ENCODE results near the gene RUNX2. TPM values are rescaled to one million over a fixed set of nuclear protein-coding genes. Genes with fewer than 3 reads are reported as not detected.

Gene RUNX2
- total and polyA plus RNA-seq, 9 of the 15 experiments (the other 6 are each of a cell fraction or from before 2014, with no cell fraction given), result 0.29 to 1.00 (median 0.43) TPM

DNA sequence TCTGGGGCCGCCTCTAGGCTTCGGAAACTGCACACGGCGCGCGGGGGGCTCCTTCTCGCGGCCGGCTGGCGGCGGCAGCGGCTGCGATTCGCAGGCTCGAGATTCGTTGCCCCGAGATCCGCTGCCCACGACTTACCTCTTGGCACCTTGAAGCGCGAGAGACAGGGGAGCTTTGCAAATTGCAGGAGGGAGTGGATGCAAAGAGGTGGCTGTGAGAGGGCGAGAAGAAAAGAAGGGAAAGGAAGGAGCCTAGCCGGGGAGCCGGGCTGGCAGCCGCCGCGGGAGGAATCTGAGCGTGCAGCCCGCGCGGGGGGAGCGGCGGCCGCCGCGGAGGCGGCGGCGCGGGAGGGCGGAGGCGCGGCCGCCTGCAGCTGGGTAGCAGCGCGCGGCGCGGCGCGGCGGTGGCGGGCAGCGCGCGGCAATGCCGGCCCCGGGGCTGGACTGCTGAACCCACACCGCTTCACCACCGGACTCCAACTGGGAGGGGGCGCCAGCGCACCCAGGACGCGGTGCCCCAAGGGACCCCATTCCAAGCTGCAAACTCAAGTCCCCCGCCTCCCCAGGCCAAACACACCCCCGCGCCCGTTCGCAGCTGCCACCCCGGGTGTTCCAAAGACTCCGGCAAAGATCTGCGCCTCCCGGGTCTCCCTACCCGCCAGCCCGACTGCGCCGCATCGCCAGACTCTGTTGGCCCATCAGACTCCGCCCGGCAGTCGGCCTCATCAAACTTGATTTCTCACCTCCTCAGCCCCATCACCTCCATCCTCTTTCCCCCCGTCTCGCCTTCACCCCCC is 93.8 kb downstream of the RUNX2 start (continued):
- TF ChIP-seq ZZZ3 (IDR thresholded peaks at IDR 0.05) (no peak), ZNF217 (CRISPR knock-in tag; IDR thresholded peaks at IDR 0.05) (no peak), SREBF2 (CRISPR knock-in tag; IDR thresholded peaks at IDR 0.05) (no peak), GABPB2 (CRISPR knock-in tag; conservative IDR thresholded peaks at IDR 0.05) (no peak), ZNF695 (CRISPR knock-in tag; IDR thresholded peaks at IDR 0.05) (no peak), RAD51 (IDR thresholded peaks at IDR 0.05; ENCODE audit: borderline replicate concordance, low read depth) (no peak), SNAPC5 (CRISPR knock-in tag; IDR thresholded peaks at IDR 0.05) (no peak), BRD9 (IDR thresholded peaks at IDR 0.05; ENCODE audit: low read depth, partially characterized antibody) (no peak), PHF21A (IDR thresholded peaks at IDR 0.05; ENCODE audit: borderline replicate concordance, low read depth) (no peak), CBX2 (IDR thresholded peaks at IDR 0.05; ENCODE audit: insufficient read depth, low read length, poor library complexity, severe bottlenecking) (no peak), NFYB (IDR thresholded peaks at IDR 0.05; ENCODE audit: extremely low read depth, insufficient read length) (no peak), TEAD4 (IDR thresholded peaks at IDR 0.05; ENCODE audit: low read length) (no peak), TEAD4 (CRISPR knock-in tag; IDR thresholded peaks at IDR 0.05; ENCODE audit: borderline replicate concordance) (no peak), SRSF1 (IDR thresholded peaks at IDR 0.05; ENCODE audit: low read depth, low read length) (no peak), RCOR1 (IDR thresholded peaks at IDR 0.05; ENCODE audit: borderline replicate concordance in 1 of 2, low read depth in 2 of 2, low read length in 2 of 2) (no peak), PHF20 (IDR thresholded peaks at IDR 0.05; ENCODE audit: partially characterized antibody) (no peak), KAT8 (IDR thresholded peaks at IDR 0.05; ENCODE audit: low read depth) (no peak), GTF2F1 (IDR thresholded peaks at IDR 0.05; ENCODE audit: low read depth, low read length) (no peak), RFX1 (IDR thresholded peaks at IDR 0.05) (no peak), LCOR (CRISPR knock-in tag; IDR thresholded peaks at IDR 0.05) (no peak), ELF4 (CRISPR knock-in tag; IDR thresholded peaks at IDR 0.05) (no peak), MEF2D (tag; conservative IDR thresholded peaks at IDR 0.05; ENCODE audit: low read depth) (no peak), SMARCA4 (IDR thresholded peaks at IDR 0.05) (no peak), E2F3 (CRISPR knock-in tag; IDR thresholded peaks at IDR 0.05) (peak; percentile 58; the same call in 1 of the 2 replicates), HDAC2 (IDR thresholded peaks at IDR 0.05) (0 out of 2 replicates have a peak, but pooled peaks have one; percentile 1), C11orf30 (IDR thresholded peaks at IDR 0.05; ENCODE audit: low read depth) (no peak), ZNF589 (CRISPR knock-in tag; IDR thresholded peaks at IDR 0.05; ENCODE audit: low read depth) (no peak), ZNF717 (CRISPR knock-in tag; IDR thresholded peaks at IDR 0.05) (no peak), ZNF507 (tag; conservative IDR thresholded peaks at IDR 0.05) (no peak), NEUROD1 (IDR thresholded peaks at IDR 0.05; ENCODE audit: borderline replicate concordance, low read depth, low read length, partially characterized antibody) (no peak)
- TF ChIP-seq, protein P1, sequence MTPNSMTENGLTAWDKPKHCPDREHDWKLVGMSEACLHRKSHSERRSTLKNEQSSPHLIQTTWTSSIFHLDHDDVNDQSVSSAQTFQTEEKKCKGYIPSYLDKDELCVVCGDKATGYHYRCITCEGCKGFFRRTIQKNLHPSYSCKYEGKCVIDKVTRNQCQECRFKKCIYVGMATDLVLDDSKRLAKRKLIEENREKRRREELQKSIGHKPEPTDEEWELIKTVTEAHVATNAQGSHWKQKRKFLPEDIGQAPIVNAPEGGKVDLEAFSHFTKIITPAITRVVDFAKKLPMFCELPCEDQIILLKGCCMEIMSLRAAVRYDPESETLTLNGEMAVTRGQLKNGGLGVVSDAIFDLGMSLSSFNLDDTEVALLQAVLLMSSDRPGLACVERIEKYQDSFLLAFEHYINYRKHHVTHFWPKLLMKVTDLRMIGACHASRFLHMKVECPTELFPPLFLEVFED (CRISPR knock-in tag; conservative IDR thresholded peaks at IDR 0.05), result peak; percentile 72

Measured in K562 (cell line).